ENCODE measurements around the gene MYO6.

MYO6 gene

DNA sequence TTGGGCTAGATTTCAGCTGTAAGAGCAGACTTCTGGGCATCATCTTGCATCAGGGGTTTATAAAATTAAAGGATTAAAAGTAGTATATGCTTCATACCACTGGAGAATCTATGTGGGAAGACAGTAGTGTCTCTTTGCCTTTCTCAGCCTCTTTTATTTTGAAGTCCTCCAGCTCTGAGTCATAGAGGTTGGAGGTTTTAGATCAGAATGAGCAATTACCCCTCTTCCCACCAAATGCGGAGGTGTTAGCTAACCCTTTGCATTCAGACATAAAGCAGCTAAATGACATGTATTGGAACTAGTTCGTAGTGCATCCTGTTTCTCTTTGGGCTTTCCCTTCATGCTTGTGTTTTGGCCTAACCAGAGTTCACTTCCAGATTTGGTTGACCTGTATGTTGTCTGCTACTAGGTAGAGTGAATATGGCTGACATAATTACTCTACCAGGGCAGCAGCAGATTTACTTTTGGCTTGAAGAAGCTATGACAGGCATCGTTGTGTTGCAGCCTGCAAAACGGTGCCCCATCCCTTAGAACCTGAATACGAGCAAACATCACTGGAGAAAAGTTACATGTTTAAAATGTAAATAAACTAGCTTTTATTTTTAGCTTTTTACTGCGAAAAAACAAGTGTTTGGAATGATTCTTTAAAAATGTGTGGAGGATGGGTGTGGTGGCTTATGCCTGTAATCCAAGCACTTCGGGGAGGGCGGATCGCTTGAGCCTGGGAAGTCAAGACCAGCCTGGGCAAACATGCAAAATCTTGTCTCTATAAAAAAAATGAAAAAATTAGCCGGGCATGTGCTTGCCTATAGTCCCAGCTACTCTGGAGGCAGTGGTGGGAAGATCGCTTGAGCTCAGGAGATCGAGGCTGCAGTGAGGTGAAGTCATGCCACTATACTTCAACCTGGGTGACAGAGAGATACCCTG is 82.2 kb downstream of the MYO6 start:
- DNase-seq = peak; percentile 27

DNA sequence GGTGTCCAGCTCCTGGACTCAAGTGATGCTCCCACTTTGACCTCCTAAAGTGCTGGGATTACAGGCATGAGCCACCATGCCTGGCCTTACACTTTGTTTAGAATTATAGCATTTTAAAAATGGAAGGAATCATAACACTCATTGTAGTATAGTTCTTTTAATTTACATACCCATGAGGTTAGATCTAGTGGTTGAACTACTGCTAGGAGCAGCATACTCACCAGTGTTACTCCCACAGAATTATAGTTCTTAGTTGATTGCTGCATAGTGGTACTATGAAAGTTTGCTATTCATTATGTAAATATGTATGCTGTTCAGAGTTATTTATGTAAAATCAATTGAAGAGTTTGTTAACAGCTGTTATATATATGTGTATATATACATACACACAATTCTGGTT is 85.4 kb downstream of the MYO6 start:
- DNase-seq = no peak

DNA sequence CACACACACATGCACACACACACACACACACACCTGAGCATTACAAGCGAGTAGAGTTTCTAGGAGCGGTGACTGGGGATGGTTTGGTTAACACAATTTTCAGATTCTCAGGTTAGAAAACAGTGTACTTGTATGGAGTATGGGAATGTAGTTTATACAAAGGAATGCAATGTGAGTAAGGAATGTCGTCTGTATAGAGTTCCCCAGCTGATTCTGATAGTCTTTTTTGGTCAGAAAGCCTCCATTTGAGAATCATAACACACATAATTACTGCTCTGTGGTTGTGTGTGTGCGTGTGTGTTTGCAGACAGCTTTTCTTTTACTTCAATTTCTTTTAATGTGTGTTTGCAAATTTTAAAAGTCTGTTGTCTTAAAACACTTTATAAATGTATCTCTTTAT is 93.2 kb downstream of the MYO6 start:
- peak; percentile 38 for DNase-seq

DNA sequence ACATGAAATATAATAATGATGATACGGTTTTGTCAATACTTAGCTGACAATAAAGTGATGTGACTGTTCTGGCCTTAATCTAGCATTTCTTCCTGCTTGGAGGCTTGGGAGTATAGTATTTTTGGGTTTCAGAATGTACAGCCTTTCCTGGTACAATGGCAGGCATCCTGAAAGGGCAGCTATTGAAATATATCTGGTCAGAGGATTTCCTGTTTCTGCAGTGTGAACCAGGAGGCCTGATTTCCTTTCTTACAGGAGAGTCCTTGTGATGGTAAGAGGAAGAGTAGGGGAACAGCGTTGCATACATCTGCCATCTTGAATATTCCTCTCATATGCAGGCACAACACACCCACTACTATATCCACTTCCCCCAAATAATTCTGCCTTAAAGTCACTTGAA is 93.7 kb downstream of the MYO6 start:
- DNase-seq = no peak

DNA sequence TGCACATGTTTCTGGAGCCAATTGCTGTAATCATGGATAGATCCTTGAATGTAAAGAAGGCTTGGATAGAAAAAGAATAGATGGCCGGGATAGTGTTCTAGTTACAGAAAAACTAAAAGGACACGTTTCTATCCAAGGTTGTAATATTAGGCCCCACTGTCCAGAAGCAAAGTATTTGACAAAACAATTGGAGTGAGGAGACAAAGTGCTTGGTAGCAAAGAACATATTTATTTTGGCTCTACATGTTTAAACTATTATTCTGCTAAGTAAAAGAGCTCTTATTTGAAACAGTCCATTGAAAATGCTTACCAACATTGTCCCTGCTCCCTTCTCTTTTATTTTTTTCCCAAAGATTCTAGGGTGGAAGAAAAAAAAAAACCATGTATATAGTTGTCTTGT is 94.4 kb downstream of the MYO6 start:
- DNase-seq = no peak

DNA sequence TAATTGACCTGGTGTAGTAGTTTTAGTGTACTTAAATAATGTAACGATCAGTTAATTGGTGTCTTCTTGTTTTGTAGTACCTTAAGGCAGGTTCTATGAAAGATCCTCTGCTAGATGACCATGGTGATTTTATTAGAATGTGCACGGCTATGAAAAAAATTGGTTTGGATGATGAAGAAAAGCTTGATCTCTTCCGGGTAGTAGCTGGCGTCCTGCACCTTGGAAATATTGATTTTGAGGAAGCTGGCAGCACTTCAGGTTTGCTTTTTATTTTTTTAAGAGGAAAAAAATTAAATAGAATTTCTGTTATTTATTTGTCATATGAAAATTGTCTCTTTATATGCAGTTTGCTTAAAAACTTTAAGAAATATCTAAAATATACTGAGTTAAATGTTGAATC is 99.2 kb downstream of the MYO6 start:
- no peak for DNase-seq

DNA sequence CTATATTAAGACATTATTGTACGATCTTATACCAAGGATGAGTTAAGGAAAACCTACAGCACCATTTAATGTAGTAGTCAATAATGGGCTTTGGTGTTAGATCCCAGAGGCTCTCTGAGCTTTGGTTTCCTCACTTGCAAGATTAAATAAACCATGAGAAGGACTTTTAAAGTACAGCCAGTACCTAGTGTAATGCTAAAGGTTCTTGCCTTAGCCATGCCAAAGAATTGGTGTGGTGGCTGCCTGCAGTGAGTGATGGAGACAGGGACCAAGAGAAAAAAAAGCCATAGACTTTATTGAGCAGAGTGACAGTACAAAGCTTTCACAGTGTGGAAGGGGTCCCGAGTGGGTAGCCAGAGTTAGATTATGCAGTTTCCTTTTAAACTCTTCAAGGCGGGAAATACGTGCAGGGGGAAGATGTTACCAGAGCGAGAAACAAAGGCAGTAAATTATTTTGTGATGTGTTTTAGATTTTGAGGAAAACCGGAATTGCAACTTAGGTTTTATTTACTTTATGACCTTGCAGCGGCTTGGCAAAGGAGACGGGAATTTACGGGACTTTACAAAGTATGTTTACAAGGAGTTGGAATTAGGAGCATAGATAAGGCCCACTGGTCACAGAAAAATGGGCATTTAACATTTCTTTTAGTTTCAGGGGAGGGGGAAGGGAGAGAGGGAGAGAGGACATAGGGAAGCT is 100.4 kb downstream of the MYO6 start:
- DNase-seq = no peak

DNA sequence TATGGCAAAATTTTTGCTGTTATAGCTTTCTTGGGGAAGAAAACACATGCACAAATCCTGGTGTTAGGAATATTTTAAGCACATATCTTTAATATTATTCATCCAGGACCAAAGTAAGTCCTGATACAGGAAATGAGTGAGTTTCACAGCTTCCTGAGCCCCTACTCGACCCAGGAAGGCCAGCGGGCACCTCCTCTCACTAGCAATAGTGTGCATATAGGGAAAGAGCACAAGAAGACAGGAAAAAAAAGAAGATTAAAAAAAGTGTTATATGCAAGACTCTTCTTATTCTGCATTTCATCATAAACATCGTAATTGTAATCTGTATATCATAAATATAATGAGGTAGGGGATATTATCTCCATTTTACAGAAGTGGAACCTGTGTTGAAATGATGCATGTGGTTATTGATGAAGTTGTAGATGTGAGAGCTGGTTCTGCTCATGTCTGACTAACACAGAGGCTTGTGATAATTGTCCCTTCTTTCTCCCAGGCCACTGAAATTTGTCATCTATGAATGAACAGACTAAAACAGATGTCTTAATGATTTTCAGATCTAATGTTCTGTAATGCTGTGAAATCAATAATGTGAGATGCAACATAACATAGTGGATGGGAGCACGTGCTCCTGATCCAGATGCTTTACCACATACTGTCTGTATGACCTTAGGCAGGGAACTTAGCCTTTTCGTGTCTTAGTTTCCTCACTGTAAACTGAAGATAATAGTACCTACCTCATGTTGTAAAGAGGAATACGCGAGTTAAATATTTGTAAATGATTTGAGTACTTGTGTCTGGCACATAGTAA is 101.2 kb downstream of the MYO6 start:
- peak; percentile 24 for DNase-seq

DNA sequence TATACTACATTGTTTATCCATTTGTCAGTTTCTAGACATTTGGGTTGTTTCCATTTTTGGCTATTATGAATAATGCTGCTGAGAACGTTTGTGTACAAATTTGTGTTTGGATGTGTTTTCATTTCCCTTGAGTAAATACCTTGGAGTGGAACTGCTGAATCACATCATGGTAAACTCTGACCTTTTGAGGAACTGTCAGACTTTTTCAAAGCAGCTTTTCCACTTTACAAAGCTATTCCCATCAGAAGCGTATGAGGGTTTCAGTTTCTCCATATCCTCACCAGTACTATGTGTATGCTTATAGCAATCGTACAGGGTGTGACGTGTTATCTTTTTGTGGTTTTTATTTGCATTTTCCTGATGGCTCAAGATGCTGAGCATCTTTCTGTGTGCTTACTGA is 103.7 kb downstream of the MYO6 start:
- peak; percentile 27 for DNase-seq

DNA sequence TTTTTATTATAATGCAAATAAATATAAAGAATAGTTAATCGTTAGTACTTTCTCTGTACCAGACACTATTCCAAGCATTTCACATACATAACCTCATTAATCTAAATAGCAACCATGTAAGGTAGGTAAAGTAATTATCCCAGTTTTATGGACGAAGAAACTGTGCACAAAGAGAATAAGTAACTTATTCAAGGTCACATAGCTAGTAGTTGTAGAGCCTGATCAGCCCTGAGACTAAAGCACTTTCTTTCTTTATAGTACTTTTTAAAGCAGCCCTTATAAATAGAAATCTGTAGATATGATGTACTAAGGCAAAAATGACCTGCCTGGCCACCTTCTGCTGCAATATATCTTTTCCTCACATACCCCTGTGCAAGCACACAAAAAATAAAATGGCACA is 104.8 kb downstream of the MYO6 start:
- no peak for DNase-seq

DNA sequence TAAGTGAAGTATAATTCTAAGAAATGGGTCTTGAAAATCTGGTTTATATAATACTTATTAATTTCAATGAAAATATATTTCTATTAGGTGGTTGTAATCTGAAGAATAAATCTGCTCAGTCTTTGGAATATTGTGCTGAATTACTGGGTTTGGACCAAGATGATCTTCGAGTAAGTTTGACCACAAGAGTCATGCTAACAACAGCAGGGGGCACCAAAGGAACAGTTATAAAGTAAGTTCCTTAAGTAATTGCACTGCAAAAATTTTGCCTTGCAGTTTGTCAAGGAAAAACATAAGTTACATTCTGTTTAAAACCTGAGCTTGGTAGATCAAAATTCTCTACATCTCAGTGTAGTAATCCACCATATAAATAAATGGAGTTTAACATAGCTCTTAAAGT is 106.0 kb downstream of the MYO6 start:
- DNase-seq = peak; percentile 62

DNA sequence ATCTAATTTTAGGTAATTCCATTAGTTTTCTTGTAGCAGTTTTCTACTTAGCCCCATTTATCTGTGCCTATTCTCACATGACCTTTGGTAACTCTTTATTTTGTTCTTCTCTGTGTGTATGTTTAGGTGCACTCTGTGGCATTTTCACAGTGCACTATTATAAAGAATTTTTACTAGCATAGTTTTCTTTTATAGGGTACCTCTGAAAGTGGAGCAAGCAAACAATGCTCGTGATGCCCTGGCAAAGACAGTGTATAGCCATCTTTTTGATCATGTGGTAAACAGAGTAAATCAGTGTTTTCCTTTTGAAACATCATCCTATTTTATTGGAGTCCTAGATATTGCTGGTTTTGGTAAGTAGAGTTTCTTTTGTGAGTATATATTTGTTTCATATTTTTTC is 107.9 kb downstream of the MYO6 start:
- DNase-seq = no peak

DNA sequence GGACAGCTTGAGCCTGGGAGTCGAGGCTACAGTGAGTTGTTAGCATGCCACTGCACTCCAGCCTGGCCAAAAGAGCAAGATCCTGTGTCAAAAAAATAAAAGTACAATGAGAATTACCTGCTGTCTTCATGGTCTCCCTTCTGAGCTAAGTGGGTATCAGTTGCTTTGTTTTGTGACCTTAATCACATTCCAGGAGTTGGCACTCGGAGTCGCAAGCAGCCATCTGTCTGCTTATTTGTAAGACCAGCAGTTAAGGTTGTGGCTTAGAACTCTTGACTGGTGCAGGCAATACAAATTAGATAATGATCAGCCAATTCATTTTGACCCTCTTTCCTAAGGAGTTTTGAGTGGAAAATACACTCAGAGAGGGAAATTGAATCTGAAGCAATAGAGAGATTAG is 114.0 kb downstream of the MYO6 start:
- DNase-seq = no peak

DNA sequence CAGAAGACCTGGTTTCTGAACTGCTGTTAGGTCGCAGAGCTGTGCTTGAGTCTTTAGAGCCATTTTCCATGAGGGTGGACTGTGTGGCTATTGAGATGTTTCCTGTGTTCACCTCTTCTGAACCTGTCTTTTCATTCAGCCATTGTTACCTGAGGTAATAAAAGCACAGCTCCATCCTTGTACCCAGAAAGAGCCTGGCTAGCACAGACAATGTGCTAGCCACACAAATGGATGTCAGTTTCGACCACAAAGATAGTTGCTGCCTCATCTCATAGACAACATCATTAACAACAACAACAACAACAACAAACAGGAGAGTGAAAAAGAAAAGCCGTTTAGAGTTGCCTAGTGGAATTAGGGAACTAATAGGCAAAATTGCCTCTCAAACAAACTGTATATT is 114.7 kb downstream of the MYO6 start:
- no peak for DNase-seq

DNA sequence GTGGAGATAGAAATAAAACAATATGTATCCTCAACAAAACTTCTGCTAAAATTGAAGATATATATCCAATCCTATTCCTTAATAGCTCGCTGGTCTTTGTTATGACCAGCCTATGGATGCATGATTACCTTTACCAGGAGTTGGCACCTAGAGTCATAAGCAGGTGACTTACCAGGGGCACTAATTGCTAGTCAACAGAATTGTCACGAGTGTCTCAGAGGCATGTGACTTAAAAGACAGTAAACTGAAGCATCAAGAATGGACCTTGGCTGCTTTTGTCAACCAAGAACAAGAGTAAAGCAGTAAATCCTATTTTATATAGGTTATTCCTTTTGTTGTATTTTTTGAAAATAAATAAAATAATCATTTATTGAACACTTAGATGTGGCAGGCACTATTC is 115.4 kb downstream of the MYO6 start:
- DNase-seq = no peak

DNA sequence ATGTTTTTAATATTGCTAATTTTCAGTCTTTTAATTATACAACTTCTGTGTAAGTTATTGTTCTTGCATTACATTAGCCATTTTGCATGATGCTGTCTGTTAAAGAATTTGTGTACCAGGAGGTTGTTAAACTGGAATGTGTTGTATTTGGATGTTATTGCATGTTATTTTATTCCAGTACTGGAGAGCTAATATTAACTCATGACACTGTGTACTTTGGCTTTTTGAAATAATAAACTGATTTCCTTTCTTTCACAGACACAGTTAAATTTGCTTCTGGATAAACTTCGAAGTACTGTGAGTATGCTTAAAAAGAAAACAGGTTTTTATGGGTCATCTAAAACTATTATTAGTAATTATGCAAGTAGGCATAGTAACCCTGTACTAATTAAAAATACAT is 121.3 kb downstream of the MYO6 start:
- DNase-seq = peak; percentile 6

DNA sequence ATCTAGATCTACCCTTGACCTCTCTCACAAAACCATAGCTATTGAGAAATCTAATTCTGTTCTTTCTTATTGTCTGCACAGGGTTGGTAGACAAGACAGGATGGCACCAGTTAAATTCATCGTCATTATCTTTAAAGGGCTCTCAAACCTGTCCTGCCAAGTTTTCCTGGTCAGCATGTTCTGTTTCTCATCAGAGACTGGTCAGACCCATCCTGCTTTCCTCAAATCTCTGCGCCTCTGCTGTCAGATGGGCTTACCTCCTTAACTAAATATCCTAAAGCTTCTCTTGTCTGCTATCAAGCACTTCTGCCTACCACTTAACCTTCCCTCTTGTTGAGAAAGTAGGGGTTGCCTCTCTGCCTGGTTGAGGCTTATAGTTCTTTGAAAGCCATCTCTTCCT is 125.2 kb downstream of the MYO6 start:
- DNase-seq = no peak

DNA sequence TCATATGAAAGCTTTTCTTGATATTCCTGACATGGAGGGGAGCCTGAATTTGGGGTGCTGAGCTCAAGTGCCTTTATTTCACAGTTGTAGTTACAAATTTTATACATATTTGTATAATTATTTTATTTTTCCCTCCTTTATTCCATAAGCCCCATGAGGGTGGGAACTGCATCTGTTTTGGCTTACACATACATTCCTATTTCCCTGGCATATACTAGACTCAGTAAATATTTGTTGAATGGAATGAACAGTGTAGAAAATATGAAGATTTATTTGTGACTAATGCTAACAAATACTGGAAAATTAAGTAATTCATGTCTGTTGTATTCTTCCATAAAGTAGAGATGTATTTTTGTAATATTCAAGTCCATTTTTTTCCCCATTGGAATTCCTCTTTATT is 127.1 kb downstream of the MYO6 start:
- no peak for DNase-seq

DNA sequence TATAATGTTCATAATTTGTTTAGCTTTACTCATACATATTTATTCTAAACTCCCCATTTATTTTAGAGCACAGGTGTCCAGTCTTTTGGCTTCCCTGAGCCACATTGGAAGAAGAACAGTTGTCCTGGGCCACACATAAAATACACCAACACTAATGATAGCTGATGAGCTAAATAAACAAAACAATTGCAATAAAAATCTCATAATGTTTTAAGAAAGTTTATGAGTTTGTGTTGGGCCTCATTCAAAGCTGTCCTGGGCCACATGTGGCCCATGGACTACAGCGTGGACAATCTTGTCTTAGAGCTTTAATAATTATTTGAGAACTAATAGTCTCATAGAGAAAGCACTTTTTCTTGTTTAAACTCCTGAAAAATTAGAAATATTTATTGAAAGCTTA is 131.3 kb downstream of the MYO6 start:
- DNase-seq = no peak

DNA sequence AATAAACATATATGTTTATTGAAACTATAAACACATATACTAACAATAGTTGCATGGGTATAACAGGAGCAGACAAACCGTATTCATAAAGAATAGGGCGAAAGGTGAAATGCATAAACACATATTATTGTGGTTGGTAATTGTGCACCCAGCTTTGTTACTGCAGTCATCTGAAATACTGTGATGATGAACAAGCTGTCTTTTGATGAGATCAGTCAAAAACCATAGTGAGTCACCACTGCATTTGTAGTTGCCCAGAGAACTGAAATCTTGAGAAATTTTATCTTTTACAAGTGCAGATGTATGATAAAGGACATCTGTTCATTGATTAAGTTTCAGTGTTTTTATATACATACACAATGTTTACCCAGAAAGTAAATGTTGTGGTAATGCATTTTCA is 133.7 kb downstream of the MYO6 start:
- peak; percentile 57 for DNase-seq

DNA sequence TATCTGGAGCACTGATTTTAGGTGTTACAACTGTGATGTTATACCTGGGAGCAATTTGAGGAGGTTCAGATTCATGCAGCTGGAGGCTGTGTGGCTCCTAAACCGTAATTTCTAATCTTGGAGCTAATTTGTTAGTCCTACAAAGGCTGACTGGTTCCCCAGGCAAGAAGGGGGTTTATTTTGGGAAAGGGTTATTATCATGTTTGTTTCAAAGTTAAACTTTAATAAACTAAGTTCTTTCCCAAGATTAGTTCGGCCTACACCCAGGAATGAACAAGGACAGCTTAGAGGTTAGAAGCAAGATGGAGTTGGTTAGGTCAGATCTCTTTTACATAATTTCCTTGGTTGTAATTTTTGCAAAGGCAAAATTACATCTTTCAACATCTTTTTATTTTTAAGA is 135.8 kb downstream of the MYO6 start:
- no peak for DNase-seq

DNA sequence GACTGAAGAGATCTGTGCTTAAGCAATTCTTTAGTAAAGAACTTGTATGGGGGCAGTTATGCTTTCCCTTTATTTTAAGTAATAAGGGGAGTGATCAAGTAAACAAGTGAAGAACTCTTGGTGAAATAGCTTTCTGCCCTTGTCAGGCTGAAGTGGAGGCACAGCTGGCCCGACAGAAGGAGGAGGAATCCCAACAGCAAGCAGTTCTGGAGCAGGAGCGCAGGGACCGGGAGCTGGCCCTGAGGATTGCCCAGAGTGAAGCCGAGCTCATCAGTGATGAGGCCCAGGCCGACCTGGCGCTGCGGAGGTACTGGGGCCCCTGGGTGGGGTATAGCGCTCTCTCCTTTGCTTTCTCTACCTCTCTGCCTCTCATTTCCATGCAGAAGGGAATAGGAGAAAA is 143.3 kb downstream of the MYO6 start:
- DNase-seq = no peak

DNA sequence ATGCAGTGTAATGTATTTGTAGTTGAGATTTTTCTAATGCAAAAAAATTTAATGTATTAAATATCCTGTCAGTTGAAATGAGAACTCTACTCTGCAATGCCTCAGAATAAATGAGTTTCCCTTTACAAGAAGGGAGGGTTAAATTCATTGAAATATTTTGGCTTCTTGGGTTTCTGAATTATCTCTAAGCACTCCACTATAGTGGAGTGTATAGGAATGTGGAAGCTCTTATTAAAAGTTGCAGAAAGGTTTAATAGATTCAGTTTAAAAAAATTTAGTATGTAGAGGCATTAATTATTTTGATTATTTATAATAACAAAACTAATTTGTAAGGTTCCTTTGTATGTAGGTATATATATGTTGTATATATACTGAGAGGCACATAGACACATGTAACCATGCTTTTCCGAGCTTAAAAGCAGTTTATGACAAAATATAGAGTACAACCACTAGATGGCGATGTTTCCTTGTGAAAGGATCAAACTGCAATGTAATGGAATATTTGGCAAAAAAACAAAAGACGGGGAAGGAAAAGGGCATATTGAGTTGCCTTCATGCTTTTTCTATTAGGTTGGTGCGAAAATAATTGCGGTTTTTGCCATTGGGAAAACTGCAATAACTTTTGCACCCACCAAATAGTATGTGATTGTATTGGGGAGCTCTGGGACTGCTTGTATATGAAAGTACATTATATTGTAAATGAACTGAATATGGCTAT is 144.2 kb downstream of the MYO6 start:
- peak; percentile 76 for DNase-seq

Data from fibroblast of skin of back (primary cell).